Activated T-helper 17 cell treated with anti-CD3 and anti-CD28 coated beads, Interleukin-2, amount 50 U/mL, for 72 hours (primary cell): ENCODE results near the gene PDLIM4. TPM values are rescaled to one million over a fixed set of nuclear protein-coding genes. Genes with fewer than 3 reads are reported as not detected.
A peak's percentile ranks its signal among the peaks of the same experiment; 100 is the strongest.

Experiments used
- ATAC-seq: fragments of 150-1000 bp; cut with Tn5 transposase; replicated peaks from 2 replicates; pipeline ENCODE4 v1.10.0; 2021; ENCODE audit warnings: mild to moderate bottlenecking, moderate library complexity
- H3K27ac Mint-ChIP-seq: one replicate; pipeline ENCODE4 v1.8.0; 2022; ENCODE audit warnings: mixed read lengths
- H3K27me3 Mint-ChIP-seq: one replicate; pipeline ENCODE4 v1.8.0; 2022; ENCODE audit warnings: mixed read lengths
- H3K36me3 Mint-ChIP-seq: one replicate; pipeline ENCODE4 v1.8.0; 2022; ENCODE audit warnings: low read depth, mild to moderate bottlenecking, mixed read lengths
- H3K4me1 Mint-ChIP-seq: one replicate; pipeline ENCODE4 v1.8.0; 2022; ENCODE audit warnings: mixed read lengths
- H3K4me3 Mint-ChIP-seq: one replicate; pipeline ENCODE4 v1.8.0; 2022; ENCODE audit warnings: mild to moderate bottlenecking, mixed read lengths
- H3K9me3 Mint-ChIP-seq: one replicate; pipeline ENCODE4 v1.8.0; 2022; ENCODE audit warnings: mixed read lengths
- total RNA-seq, 2 donors: library from RNA; stranded (reverse); gene quantifications; one replicate each; pipeline ENCODE4 v1.2.3, GENCODE V29; 2022

The PDLIM4 gene
- total RNA-seq, 2 donors from 2014 or later: not detected

DNA sequence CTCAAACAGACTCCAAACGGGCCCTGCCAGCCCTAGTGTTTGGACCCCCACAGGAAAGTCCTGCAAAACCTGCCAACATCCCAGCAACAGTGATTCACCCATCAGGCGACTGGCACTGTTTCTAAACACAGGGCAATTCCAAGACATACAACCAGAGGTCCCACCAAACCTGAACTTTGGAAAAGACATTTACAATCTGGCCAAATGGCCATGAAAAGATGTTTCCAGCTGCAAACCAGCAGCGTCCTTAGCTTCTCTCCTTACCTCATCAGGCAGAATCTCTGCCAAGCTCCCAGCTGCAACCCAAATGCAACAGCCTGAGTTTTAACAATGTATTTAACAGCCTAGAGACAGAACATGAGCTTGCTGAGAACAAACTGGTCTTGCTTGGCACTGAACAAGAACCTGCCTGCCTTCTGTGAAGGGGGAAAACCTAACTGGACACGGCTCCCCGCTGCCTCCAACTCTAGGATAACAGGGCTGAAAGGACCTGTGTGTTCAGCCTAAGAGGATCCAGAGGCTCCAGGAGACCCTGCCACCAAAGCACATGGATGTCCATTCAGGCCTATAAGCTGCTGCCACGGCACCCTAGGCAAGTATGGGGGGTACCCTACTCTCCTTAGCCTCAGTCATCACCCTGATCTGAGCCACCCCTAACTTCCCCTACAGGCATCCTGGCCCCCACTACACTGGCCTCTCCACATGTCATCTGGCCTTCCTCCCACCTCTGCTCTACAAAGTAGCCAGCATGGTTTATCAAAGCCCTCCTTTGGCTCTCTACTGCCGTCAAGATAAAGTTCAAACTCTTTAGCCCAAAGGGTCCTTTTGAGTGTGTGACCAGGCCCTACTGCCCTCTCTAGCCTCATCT lies 35.5 kb upstream of the PDLIM4 start:
- ATAC-seq: no peak
- no peaks in the 10 kb centered on the region for H3K9me3 Mint-ChIP-seq
- no peak overlapping the region for H3K4me3 Mint-ChIP-seq
- H3K27me3 Mint-ChIP-seq: no peaks in the 10 kb centered on the region
- no peak overlapping the region for H3K27ac Mint-ChIP-seq
- H3K4me1 Mint-ChIP-seq: peaks cover 8% of the 10 kb centered on the region
- no peaks in the 10 kb centered on the region for H3K36me3 Mint-ChIP-seq

DNA sequence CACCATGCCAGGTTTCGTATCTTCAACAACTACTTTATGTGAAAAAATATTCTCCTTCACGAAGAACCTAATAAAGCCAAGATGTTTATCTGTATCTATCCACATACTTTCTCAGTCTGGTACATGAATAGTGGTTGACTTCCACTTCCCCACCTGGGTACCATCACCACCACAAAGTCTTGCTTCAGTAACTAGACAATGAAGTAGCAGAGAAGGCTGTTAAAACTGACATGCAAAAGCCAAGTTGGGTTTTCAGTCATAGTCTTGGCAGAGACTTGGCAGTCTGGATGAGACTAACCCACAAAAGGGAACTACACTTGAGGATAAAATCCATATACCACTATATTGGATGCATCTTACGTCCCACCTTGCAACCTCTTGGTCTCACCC lies 34.9 kb upstream of the PDLIM4 start:
- Mint-ChIP-seq H3K9me3 (no peaks in the 10 kb centered on the region), H3K4me1 (peaks cover 8% of the 10 kb centered on the region)

DNA sequence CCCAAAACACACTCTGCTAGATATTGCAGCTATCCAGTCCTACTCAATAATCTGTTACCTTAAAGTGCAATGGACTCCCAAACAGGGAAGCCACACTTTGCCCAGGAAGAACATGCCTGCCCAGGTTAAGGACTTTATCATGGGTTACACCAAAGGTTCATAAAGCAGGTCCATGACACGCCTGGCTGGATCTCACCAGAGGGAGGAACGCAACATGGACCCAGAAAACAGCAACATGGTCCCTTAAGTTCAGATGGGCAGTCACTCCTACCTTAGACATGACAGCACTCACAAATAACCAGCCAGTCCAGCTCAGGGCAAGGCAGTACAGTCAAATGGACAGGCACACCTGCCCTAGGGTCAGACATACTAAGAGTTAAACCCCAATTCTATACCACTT lies 33.6 kb upstream of the PDLIM4 start:
- no peak overlapping the region for H3K27ac Mint-ChIP-seq
- peaks cover 8% of the 10 kb centered on the region for H3K4me1 Mint-ChIP-seq
- no peaks in the 10 kb centered on the region for H3K9me3 Mint-ChIP-seq
- no peak overlapping the region for H3K4me3 Mint-ChIP-seq
- no peak for ATAC-seq
- no peaks in the 10 kb centered on the region for H3K36me3 Mint-ChIP-seq
- H3K27me3 Mint-ChIP-seq: peaks cover under 1% of the 10 kb centered on the region

More for the DNA sequence above, 34.9 kb upstream of the PDLIM4 start:
- no peaks in the 10 kb centered on the region for H3K27me3 Mint-ChIP-seq
- H3K4me3 Mint-ChIP-seq: no peak overlapping the region
- H3K27ac Mint-ChIP-seq: no peak overlapping the region
- no peaks in the 10 kb centered on the region for H3K36me3 Mint-ChIP-seq
- ATAC-seq: no peak

DNA sequence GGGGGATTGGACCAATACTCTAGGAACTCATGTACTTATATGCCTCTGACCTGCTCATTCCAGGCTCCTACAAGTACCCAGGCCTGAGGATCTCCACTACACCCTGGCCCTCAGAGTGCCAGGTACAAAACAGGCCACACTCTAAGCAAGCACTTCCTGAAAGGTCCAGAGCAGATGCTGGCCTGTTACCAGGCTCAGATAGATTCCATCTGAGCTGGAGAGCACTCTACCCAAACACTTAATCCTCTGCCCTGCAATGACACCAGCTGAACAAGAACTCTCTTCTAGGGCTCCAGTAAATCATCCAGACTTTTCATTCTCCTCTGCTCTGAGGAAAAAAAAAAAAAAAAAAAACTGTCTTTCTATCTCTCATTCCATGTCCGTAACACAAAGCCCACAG lies 32.8 kb upstream of the PDLIM4 start:
- ATAC-seq: no peak
- Mint-ChIP-seq H3K4me3 (no peak overlapping the region), H3K36me3 (no peaks in the 10 kb centered on the region)

DNA sequence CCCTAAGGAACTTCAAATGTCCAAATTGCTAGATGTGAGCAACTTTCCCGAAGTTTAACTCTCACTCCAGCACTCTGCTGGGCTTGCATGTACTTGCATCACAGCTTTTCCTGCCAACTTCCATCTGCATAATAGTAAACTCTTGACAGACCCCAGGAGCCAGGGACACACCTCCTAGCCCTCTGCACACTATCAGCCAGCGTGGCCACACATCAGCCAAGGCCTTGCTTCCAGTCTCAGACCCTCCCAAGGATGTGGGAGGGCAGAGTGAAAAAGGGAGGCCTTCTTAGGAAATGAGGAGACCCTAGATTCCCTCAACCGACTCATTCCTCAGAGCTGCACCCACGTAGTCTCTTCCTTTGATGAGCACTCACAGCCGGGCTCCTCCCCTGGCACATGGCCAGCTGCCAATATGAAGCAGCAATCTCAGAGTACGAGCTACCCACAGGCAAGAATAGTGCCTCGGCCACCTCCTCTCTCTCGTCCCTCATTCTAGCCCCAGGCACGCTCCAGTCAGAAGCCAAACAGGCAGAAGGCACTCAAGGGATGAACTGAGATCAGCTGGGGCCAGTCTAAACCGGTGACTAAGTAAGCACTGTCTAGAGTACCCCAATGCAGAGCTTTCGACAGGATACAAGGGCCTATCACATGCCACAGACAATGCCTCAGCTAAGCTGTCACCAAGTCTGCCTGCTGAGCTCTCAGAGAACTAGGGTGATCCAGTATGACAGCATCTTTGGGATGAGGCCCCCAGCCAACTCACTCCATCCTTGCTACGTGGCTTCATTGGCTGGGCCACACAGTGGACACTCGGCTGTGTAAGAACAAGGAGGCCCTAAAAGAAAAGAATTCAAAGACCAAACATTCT lies 32.1 kb upstream of the PDLIM4 start:
- Mint-ChIP-seq H3K27me3 (peaks cover 12% of the 10 kb centered on the region), H3K9me3 (no peaks in the 10 kb centered on the region), H3K4me3 (peak overlapping the region; percentile 71), H3K4me1 (peaks cover 8% of the 10 kb centered on the region), H3K27ac (no peak overlapping the region), H3K36me3 (no peaks in the 10 kb centered on the region)
- no peak for ATAC-seq

More for the DNA sequence above, 32.8 kb upstream of the PDLIM4 start:
- H3K9me3 Mint-ChIP-seq: no peaks in the 10 kb centered on the region
- H3K27me3 Mint-ChIP-seq: peaks cover 9% of the 10 kb centered on the region
- peaks cover 8% of the 10 kb centered on the region for H3K4me1 Mint-ChIP-seq
- H3K27ac Mint-ChIP-seq: no peak overlapping the region

DNA sequence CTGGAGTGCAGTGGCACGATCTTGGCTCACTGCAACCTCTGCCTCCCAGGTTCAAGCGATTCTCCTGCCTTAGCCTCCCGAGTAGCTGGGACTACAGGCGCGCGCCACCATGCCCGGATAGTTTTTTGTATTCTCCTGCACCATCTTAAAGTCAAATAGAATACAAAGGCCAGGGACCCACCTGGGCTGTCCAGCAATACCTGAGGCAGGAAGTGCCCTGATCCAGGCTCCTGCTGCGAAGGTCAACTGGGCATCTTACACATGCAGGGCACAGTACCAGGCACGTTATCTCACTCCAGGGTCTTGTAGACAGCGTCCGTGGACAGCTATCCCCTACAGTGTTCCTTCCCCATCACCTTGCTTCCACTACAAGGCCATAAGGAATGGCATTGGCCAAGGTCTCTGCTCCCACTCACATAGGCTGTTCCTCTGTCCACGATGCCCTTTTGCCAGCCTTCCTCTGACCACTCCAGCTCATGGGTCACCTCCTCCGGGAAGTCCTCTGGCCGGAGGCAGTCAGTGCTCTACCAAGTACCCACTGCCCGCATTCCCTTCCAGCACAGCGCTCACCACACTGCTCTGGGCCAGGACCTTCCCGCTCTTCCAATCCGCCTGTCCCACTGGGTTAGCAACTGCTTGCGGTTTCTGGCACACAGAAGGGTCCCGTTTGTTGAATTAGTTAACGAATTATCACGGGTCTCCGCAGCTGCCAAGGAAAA lies 30.8 kb upstream of the PDLIM4 start:
- Mint-ChIP-seq H3K4me3 (peak overlapping the region; percentile 71), H3K27ac (no peak overlapping the region), H3K36me3 (no peaks in the 10 kb centered on the region), H3K4me1 (peaks cover 8% of the 10 kb centered on the region), H3K9me3 (no peaks in the 10 kb centered on the region), H3K27me3 (peaks cover 12% of the 10 kb centered on the region)
- no peak for ATAC-seq

DNA sequence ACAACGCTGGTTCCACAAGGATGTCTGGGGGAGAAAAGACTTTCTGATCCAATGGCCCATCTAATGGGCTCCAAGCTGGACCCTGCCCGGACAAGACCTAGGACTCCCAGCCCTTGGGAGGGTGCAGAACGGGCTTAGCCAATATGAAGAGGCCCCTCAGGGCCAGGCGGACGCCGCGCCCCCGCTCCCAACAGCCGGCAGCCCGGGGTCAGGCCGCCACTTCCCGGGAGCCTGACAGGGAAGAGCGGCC lies 30.3 kb upstream of the PDLIM4 start:
- H3K9me3 Mint-ChIP-seq: no peaks in the 10 kb centered on the region
- H3K27me3 Mint-ChIP-seq: peaks cover 12% of the 10 kb centered on the region
- H3K27ac Mint-ChIP-seq: no peak overlapping the region
- ATAC-seq: no peak
- peak overlapping the region; percentile 71 for H3K4me3 Mint-ChIP-seq
- no peaks in the 10 kb centered on the region for H3K36me3 Mint-ChIP-seq
- peaks cover 8% of the 10 kb centered on the region for H3K4me1 Mint-ChIP-seq

DNA sequence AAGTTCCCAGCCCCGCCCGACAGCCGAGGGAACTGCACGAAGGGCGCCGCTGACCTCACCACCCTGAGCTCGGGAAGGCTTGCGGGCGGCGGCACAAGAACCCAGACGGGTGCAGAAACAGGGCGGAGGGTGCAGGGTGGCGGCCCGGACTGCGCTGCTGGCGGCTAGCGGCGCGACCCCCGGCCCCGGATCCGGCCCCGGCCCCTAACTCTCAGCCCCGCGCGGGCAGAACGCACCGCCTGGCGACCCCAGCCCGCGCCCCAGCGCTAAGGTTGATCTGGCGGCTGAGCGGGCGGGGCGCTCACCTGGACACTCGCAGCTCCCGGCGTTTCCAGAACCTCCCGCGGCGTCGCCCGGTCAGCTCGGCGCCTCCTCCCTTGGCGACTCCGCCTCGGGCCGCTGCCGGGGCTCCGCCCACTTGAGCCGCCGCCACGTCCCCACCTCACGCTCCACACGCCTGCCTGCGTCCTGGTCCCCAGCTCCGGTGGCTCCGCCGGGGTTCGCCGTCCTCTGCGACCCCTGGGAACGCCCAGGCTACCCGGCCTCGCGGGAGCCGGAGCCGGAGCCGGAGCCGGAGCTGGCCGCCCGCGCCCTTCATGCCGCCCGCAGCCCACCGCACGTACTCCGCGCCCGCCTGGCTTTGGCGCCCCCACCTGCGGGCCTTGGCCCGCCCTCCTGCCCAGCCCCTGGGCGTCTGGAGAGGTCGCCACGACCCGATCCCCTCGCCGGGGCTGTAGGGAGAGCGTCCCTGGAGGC lies 29.8 kb upstream of the PDLIM4 start, which contains the start of gene P4HA2:
TSS of gene P4HA2 (minus strand) at position 369 of the 756 bp plus-strand sequence. CDS start 9,227 bp downstream, outside the sequence.
- Mint-ChIP-seq H3K27me3 (peaks cover 14% of the 10 kb centered on the region), H3K4me3 (peak within 1 kb of the TSS; percentile 71), H3K4me1 (peaks cover 8% of the 10 kb centered on the region), H3K9me3 (no peaks in the 10 kb centered on the region), H3K36me3 (no peaks in the 10 kb centered on the region), H3K27ac (no peak within 1 kb of the TSS)
- ATAC-seq: peak; percentile 96

DNA sequence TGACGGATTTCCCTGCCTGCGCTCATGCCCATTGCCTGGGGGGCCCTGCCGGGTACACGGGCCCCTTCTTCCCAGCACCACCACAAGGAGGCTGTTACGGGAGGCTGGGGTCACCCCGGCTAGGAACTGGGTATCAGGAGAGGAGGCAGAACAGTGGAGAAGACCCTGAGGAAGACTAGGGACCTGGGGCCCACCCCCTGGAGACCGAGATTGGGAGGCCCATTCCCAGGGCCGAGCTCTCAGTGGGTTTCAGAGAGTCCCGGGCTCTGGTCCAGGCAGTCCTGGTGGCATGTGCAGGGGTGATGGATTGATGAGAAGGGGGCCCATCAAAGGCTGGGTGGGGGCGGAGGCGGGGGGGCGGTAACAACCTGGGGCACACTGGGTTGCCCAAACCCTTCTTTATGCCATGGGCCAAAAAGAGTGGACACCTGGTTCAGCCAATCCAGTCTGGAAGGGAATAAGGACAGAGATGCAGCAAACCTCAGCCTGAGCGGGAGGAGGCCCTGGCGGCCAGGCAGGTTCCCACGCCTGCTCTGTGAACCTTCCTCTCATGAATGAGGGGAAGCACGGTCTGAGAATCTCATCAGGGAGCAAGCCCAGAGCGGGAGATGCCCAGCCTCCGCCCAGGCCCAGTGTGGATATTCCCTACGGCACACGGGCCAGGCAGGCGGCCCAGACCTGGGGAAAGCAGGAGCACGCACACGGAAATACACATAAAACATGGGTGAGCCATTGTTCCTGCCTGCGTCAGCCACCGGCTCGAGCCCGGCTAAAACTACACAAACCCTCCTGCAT lies 29.1 kb upstream of the PDLIM4 start:
- Mint-ChIP-seq H3K9me3 (no peaks in the 10 kb centered on the region), H3K4me1 (peaks cover 8% of the 10 kb centered on the region), H3K4me3 (peak overlapping the region; percentile 50), H3K36me3 (no peaks in the 10 kb centered on the region), H3K27me3 (peaks cover 17% of the 10 kb centered on the region), H3K27ac (peak overlapping the region; percentile 34)
- ATAC-seq: no peak

DNA sequence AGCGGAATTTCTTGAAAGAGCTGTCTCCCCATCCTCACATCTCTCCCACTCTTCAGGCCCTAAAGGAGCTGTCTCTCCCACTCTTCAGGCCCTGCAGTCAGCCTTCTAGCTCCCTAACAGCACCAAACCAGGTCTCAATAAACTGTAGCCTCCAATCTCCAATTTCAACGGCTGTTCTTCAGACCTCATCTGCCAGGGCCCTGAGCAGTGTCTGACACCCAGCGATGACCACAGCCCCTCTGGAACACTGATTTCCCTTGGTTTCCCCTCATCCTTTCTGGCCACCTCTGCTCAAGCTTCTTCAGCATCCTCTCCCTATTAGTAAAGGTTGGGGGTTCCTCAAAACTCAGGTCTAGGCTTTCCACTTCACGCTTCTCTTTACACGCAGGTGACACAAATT lies 28.3 kb upstream of the PDLIM4 start:
- Mint-ChIP-seq H3K27me3 (peaks cover 17% of the 10 kb centered on the region), H3K27ac (peak overlapping the region; percentile 34), H3K4me1 (peaks cover 8% of the 10 kb centered on the region), H3K4me3 (peak overlapping the region; percentile 50), H3K36me3 (no peaks in the 10 kb centered on the region), H3K9me3 (no peaks in the 10 kb centered on the region)
- ATAC-seq: no peak

DNA sequence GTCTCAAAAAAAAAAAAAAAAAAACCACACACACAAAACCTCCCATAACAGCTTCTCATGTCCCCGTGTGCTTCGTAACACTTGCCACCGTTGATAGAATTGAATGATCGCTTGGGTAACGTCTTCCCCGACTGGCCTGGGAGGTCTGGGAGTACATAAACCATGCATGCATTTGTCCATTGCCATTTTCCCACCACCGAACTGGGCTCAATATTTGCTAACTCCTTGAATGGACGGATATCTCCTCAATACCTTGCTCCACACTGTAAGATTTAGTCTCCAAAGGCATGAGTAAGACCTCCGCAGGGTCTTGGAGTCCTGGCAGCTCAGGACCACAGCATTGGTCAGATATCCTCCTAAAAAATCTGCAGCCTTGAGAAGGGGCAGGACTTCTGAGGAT lies 26.6 kb upstream of the PDLIM4 start:
- H3K9me3 Mint-ChIP-seq: no peaks in the 10 kb centered on the region
- ATAC-seq: no peak
- peaks cover 17% of the 10 kb centered on the region for H3K27me3 Mint-ChIP-seq
- H3K27ac Mint-ChIP-seq: no peak overlapping the region
- no peaks in the 10 kb centered on the region for H3K36me3 Mint-ChIP-seq
- H3K4me3 Mint-ChIP-seq: no peak overlapping the region
- no peaks in the 10 kb centered on the region for H3K4me1 Mint-ChIP-seq

DNA sequence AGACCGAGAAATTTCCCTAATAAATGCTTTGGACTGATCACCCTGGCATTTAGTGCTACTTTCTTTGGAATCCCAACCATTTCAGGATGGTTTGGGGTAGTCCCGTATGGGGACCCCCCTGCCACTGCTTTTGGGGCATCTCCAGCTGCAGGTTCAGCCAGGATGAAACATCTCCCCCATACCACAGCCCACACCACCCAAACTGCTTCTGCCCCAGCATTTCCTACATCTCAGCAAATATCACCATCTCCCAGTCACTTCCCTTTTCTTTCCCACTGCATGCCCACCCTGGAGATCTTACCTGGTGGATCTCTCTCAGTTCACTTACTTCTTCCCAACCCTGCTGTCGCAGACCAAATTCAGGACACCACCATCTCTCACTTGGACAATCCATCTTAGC lies 25.0 kb upstream of the PDLIM4 start:
- Mint-ChIP-seq H3K4me3 (no peak overlapping the region), H3K27ac (no peak overlapping the region), H3K36me3 (no peaks in the 10 kb centered on the region), H3K9me3 (no peaks in the 10 kb centered on the region), H3K27me3 (peaks cover 17% of the 10 kb centered on the region), H3K4me1 (no peaks in the 10 kb centered on the region)
- no peak for ATAC-seq

DNA sequence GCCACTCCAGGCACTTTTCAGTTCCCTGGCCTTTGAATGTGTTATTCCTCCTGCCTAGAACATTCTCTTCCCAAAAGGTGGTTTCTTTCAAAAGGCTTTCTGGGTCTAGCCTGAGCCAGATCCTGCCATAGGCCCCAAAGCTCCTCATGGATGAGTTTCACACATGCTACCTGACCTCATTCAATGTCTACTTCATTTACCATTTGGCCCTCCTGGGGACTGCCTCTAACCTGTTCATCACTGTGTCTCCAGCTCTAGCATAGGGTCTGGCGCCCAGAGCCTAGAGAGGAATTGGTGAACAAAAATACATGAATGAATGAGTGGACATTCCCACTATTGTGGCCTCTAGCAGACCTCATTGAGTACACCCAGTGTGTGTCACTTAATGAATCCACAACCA lies 24.4 kb upstream of the PDLIM4 start:
- Mint-ChIP-seq H3K27me3 (peaks cover 17% of the 10 kb centered on the region), H3K27ac (no peak overlapping the region), H3K36me3 (no peaks in the 10 kb centered on the region), H3K9me3 (no peaks in the 10 kb centered on the region), H3K4me3 (no peak overlapping the region), H3K4me1 (peaks cover under 1% of the 10 kb centered on the region)
- no peak for ATAC-seq
